Neural progenitor cell (in vitro differentiated cells): ENCODE results near the gene LIPC. TPM values are rescaled to one million over a fixed set of nuclear protein-coding genes. Genes with fewer than 3 reads are reported as not detected.

Experiments
- DNase-seq: peaks from one replicate; pipeline ENCODE4 v3.0.0-alpha.2; 2016; ENCODE audit warnings: low spot score
- H2AFZ ChIP-seq: fragments of 200-600 bp; sonication (generic); replicated peaks from 2 replicates; pipeline ENCODE4 v1.6.1; 2016; ENCODE audit warnings: antibody characterized with exemption
- H3F3A ChIP-seq: fragments of 200-600 bp; sonication (generic); 2 replicates; pipeline ENCODE4 v1.6.1; 2016; ENCODE audit warnings: antibody characterized with exemption, low read depth
- H3K27ac ChIP-seq: fragments of 200-600 bp; sonication (generic); 2 replicates; pipeline ENCODE4 v1.5.1; 2016; ENCODE audit warnings: mild to moderate bottlenecking
- H3K27me3 ChIP-seq: fragments of 200-600 bp; sonication (generic); 2 replicates; pipeline ENCODE4 v1.6.1; 2016; ENCODE audit warnings: mild to moderate bottlenecking, moderate library complexity
- H3K36me3 ChIP-seq: fragments of 200-600 bp; sonication (generic); 2 replicates; pipeline ENCODE4 v1.5.1; 2016
- H3K4me1 ChIP-seq: fragments of 200-600 bp; sonication (generic); 2 replicates; pipeline ENCODE4 v1.6.1; 2016; ENCODE audit warnings: mixed run types
- H3K4me2 ChIP-seq: fragments of 200-600 bp; sonication (generic); 2 replicates; pipeline ENCODE4 v1.6.1; 2016
- H3K4me3 ChIP-seq: fragments of 200-600 bp; sonication (generic); 2 replicates; pipeline ENCODE4 v1.5.1; 2016
- H3K79me2 ChIP-seq: fragments of 200-600 bp; sonication (generic); 2 replicates; pipeline ENCODE4 v1.6.1; 2016; ENCODE audit warnings: low read depth
- H3K9ac ChIP-seq: fragments of 200-600 bp; sonication (generic); 2 replicates; pipeline ENCODE4 v1.6.1; 2016
- H3K9me3 ChIP-seq: fragments of 200-600 bp; sonication (generic); 2 replicates; pipeline ENCODE4 v1.5.1; 2016; ENCODE audit warnings: low read depth
- H4K20me1 ChIP-seq: fragments of 200-600 bp; sonication (generic); 2 replicates; pipeline ENCODE4 v1.6.1; 2016; ENCODE audit warnings: low read depth
- H3K27ac Mint-ChIP-seq: 3 replicates; pipeline ENCODE4 v1.8.0; 2021; ENCODE audit warnings: mixed read lengths
- H3K27me3 Mint-ChIP-seq: 2 replicates; pipeline ENCODE4 v1.8.0; 2022; ENCODE audit warnings: low read depth, mild to moderate bottlenecking, inconsistent platforms, moderate library complexity, mixed read lengths; ENCODE audit not compliant: insufficient read depth
- H3K36me3 Mint-ChIP-seq: 3 replicates; pipeline ENCODE4 v1.8.0; 2021; ENCODE audit warnings: mixed read lengths
- H3K4me1 Mint-ChIP-seq: 3 replicates; pipeline ENCODE4 v1.8.0; 2021; ENCODE audit warnings: mixed read lengths
- H3K4me3 Mint-ChIP-seq: 3 replicates; pipeline ENCODE4 v1.8.0; 2021; ENCODE audit warnings: mild to moderate bottlenecking, moderate library complexity, mixed read lengths
- H3K9me3 Mint-ChIP-seq: 3 replicates; pipeline ENCODE4 v1.8.0; 2020; ENCODE audit warnings: mixed read lengths
- EZH2 ChIP-seq: fragments of 200-600 bp; sonication (generic); IDR thresholded peaks from 2 replicates; pipeline ENCODE4 v1.6.1; 2017; ENCODE audit warnings: antibody characterized with exemption, mild to moderate bottlenecking, moderate library complexity
- EZH2phosphoT487 ChIP-seq: fragments of 200-600 bp; sonication (generic); IDR thresholded peaks from 2 replicates; pipeline ENCODE4 v1.6.1; 2017; ENCODE audit warnings: antibody characterized with exemption
- total RNA-seq: library from RNA; depleted of rRNA; stranded (reverse); fragments of >200 nt; gene quantifications from 2 replicates; pipeline ENCODE4 v1.2.3, GENCODE V29; 2015; ENCODE audit warnings: low replicate concordance
- TF ChIP-seq, protein P1 (sequence below): fragments of 200-600 bp; sonication (generic); IDR thresholded peaks from 2 replicates; pipeline ENCODE4 v1.5.1; 2017; ENCODE audit warnings: antibody characterized with exemption, mild to moderate bottlenecking

Gene LIPC
- total RNA-seq, 1 donor from 2014 or later: not detected

GRCh38 chr15:58473724-58474123 is 41.9 kb downstream of the LIPC start:
- Mint-ChIP-seq H3K4me1 (peaks cover 70% of the 10 kb centered on the region), H3K4me3 (no peak overlapping the region), H3K27me3 (peaks cover 19% of the 10 kb centered on the region), H3K9me3 (peaks cover 8% of the 10 kb centered on the region), H3K27ac (no peak overlapping the region), H3K36me3 (peaks cover 4% of the 10 kb centered on the region)
- H3K4me3 ChIP-seq: no peak overlapping the region
- H4K20me1 ChIP-seq: no peaks in the 10 kb centered on the region
- H3K9ac ChIP-seq: no peak overlapping the region
- no peaks in the 10 kb centered on the region for H3K36me3 ChIP-seq
- H3K9me3 ChIP-seq: no peaks in the 10 kb centered on the region
- peaks cover 6% of the 10 kb centered on the region for H3F3A ChIP-seq
- no peak overlapping the region for H3K4me2 ChIP-seq
- H3K27me3 ChIP-seq: no peaks in the 10 kb centered on the region
- no peak for TF ChIP-seq EZH2
- TF ChIP-seq, protein P1, sequence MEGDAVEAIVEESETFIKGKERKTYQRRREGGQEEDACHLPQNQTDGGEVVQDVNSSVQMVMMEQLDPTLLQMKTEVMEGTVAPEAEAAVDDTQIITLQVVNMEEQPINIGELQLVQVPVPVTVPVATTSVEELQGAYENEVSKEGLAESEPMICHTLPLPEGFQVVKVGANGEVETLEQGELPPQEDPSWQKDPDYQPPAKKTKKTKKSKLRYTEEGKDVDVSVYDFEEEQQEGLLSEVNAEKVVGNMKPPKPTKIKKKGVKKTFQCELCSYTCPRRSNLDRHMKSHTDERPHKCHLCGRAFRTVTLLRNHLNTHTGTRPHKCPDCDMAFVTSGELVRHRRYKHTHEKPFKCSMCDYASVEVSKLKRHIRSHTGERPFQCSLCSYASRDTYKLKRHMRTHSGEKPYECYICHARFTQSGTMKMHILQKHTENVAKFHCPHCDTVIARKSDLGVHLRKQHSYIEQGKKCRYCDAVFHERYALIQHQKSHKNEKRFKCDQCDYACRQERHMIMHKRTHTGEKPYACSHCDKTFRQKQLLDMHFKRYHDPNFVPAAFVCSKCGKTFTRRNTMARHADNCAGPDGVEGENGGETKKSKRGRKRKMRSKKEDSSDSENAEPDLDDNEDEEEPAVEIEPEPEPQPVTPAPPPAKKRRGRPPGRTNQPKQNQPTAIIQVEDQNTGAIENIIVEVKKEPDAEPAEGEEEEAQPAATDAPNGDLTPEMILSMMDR: no peak
- no peak for TF ChIP-seq EZH2phosphoT487
- H3K27ac ChIP-seq: no peak overlapping the region
- DNase-seq: no peak
- H3K79me2 ChIP-seq: no peaks in the 10 kb centered on the region
- H3K4me1 ChIP-seq: peaks cover 45% of the 10 kb centered on the region
- H2AFZ ChIP-seq: no peak overlapping the region

DNA sequence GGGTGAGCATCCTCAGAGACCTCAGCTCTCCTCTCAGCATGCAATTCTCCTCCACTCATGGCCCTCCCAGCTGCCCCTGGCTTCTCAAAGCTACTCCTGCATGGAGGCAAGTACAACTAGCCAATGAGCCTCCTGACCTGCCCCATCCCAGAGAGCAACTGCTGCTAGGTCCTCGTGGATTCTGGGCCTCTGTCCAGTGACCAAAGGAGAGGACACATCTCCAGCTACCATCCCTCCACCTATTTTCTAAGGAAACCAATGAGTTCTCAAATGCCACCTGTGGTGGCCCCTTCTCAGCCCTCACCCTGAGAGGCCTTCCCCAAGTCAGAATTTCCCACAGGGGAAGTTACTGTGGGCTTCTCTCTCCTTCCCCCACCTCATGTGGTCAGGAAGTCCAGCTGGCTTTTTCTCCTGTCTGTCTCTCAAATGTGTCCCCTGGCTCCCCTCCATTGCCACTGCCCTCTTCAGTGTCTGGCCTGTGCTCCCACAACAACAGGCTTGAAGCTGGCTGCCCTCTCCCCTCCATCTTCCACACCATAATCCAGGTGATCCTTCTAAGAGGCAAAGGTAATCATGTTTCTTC is 43.0 kb downstream of the LIPC start:
- no peaks in the 10 kb centered on the region for H4K20me1 ChIP-seq
- Mint-ChIP-seq H3K9me3 (peaks cover 2% of the 10 kb centered on the region), H3K4me3 (peak overlapping the region; percentile 41), H3K27ac (peak overlapping the region; percentile 70), H3K4me1 (peaks cover 59% of the 10 kb centered on the region), H3K27me3 (peaks cover 14% of the 10 kb centered on the region), H3K36me3 (peaks cover 2% of the 10 kb centered on the region)
- no peak overlapping the region for H3K4me3 ChIP-seq
- no peaks in the 10 kb centered on the region for H3K9me3 ChIP-seq
- peaks cover 39% of the 10 kb centered on the region for H3K4me1 ChIP-seq
- no peak overlapping the region for H2AFZ ChIP-seq
- H3K79me2 ChIP-seq: no peaks in the 10 kb centered on the region
- H3K4me2 ChIP-seq: peak overlapping the region; percentile 40
- DNase-seq: no peak
- H3K36me3 ChIP-seq: no peaks in the 10 kb centered on the region
- TF ChIP-seq, protein P1: no peak
- TF ChIP-seq EZH2phosphoT487 (no peak), EZH2 (no peak)
- no peak overlapping the region for H3K27ac ChIP-seq
- peaks cover 6% of the 10 kb centered on the region for H3F3A ChIP-seq
- H3K9ac ChIP-seq: no peak overlapping the region
- H3K27me3 ChIP-seq: no peaks in the 10 kb centered on the region

- H3K27ac ChIP-seq: no peak overlapping the region
Measured at GRCh38 chr15:58475573-58476524, 44.1 kb downstream of the LIPC start.

More at GRCh38 chr15:58475573-58476524, 44.1 kb downstream of the LIPC start:
- H3K4me1 ChIP-seq: peaks cover 34% of the 10 kb centered on the region
- no peak overlapping the region for H3K9ac ChIP-seq
- H3K4me2 ChIP-seq: peak overlapping the region; percentile 40
- no peaks in the 10 kb centered on the region for H3K36me3 ChIP-seq
- H2AFZ ChIP-seq: no peak overlapping the region
- peak; percentile 86 for DNase-seq
- peaks cover 2% of the 10 kb centered on the region for H3K9me3 Mint-ChIP-seq
- peak overlapping the region; percentile 34 for H3K4me3 Mint-ChIP-seq
- H3K9me3 ChIP-seq: no peaks in the 10 kb centered on the region
- TF ChIP-seq EZH2phosphoT487: no peak
- TF ChIP-seq EZH2: no peak
- TF ChIP-seq, protein P1: no peak
- peaks cover 2% of the 10 kb centered on the region for H3K36me3 Mint-ChIP-seq
- no peaks in the 10 kb centered on the region for H3K79me2 ChIP-seq
- peaks cover 13% of the 10 kb centered on the region for H3K27me3 Mint-ChIP-seq
- H3K27me3 ChIP-seq: no peaks in the 10 kb centered on the region
- no peaks in the 10 kb centered on the region for H4K20me1 ChIP-seq
- peaks cover 53% of the 10 kb centered on the region for H3K4me1 Mint-ChIP-seq
- H3K4me3 ChIP-seq: no peak overlapping the region
- peak overlapping the region; percentile 70 for H3K27ac Mint-ChIP-seq
- peaks cover 6% of the 10 kb centered on the region for H3F3A ChIP-seq
